Fibroblast of pulmonary artery (primary cell): ENCODE results near the gene GALK1.

Experiments
- DNase-seq: peaks from one replicate; pipeline ENCODE4 v3.0.0-alpha.2; 2010; ENCODE audit warnings: low read depth
- H3K4me3 ChIP-seq: replicated peaks from 2 replicates; pipeline ENCODE4 v1.5.1; 2011; ENCODE audit warnings: low read depth, mild to moderate bottlenecking, control low read depth, low read length, moderate library complexity
- CTCF ChIP-seq: IDR thresholded peaks from 2 replicates; pipeline ENCODE4 v1.5.1; 2011; ENCODE audit warnings: mild to moderate bottlenecking, control low read depth, low read length, inconsistent platforms; ENCODE audit errors: missing control alignments

The GALK1 gene

GRCh38 chr17:75722542-75723095 is 42.4 kb downstream of the GALK1 start:
- TF ChIP-seq CTCF = no peak
- no peak for DNase-seq
- H3K4me3 ChIP-seq = no peak overlapping the region

DNA sequence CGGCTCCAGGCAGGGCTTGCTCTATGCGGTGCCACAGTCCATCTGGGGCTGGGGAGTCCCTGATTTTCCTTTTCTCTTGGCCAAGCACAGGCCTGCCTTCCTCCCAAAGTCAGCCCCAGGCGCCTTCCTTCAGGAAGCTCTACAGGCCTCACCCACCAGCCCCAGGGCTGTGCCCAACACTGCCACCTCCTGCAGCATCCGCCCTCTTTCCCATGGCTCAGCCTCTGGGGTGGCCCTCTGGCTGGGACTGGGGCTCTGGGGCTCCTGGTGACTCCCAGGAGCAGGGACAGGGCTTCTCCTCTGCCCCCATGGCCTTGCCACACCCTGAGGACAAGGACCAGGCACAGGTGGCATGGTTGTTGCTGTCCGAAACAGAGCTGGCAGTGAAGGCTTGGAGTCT is 42.9 kb downstream of the GALK1 start:
- no peak overlapping the region for H3K4me3 ChIP-seq
- no peak for DNase-seq
- TF ChIP-seq CTCF = no peak

- no peak overlapping the region for H3K4me3 ChIP-seq
These were observed 43.5 kb downstream of the GALK1 start for GRCh38 chr17:75721463-75722011.

GRCh38 chr17:75720656-75721462 is 44.1 kb downstream of the GALK1 start, which contains the start of gene ITGB4:
Gene ITGB4, plus strand, starts transcription at chr17:75721459. Its CDS starts 3,245 bp downstream, at chr17:75724704.
- no peak for DNase-seq
- H3K4me3 ChIP-seq = peak within 1 kb of the TSS; percentile 10
- no peak for TF ChIP-seq CTCF

More at GRCh38 chr17:75721463-75722011, 43.5 kb downstream of the GALK1 start:
- DNase-seq = no peak
- no peak for TF ChIP-seq CTCF

DNA sequence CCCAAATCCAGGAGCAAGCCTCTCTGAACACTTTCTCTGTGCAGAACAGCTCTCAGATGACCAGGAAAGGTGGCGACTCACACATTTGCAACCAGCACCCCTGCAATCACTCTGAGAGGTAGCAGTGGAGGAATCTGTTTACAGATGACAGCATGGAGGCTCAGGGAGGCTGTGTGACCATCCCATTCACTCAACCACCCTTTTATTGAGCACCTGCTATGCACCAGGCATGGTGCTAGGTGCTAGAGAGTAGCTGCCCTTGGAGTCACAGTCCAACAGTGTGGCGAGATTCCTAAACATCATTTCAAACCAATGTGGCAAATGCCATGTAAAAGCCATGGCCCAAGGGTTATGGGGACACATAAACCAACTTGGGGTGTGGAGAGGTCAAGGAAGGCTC is 45.3 kb downstream of the GALK1 start:
- DNase-seq = no peak
- H3K4me3 ChIP-seq = no peak overlapping the region
- no peak for TF ChIP-seq CTCF

DNA sequence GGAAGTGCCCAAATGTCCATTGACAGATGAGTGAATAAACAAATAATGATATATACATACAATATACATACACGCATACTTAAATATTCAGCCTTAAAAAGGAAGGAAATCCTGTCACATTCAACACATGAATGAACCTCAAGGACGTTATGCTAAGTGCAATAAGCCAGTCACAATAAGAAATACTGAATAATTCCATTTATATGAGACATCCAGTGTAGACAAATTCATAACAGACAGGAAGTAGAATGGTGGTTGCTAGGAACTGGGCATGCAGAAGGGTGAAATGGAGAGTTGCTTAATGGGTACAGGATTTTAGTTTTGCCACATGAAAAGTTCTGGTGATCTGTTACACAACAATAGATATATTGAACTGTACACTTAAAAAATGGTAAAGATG is 52.5 kb downstream of the GALK1 start:
- DNase-seq = no peak
- no peak for TF ChIP-seq CTCF
- H3K4me3 ChIP-seq = no peak overlapping the region
